Measurements from ENCODE around the gene AUTS2.
"Not testable (repeated sequence)": the region's sequence is repeated elsewhere in the genome, so short reads cannot be mapped to it uniquely, and the experiment has no call there.

Gene AUTS2

GRCh38 chr7:70364393-70364792, 766.1 kb downstream of the AUTS2 start:
- not testable (repeated sequence) for DNase-seq

GRCh38 chr7:70371652-70372051, 773.4 kb downstream of the AUTS2 start:
- DNase-seq: no peak

GRCh38 chr7:70372768-70373515, 774.7 kb downstream of the AUTS2 start:
- DNase-seq: no peak

GRCh38 chr7:70374772-70375533, 776.7 kb downstream of the AUTS2 start:
- no peak for DNase-seq

- DNase-seq: no peak
These were observed 778.3 kb downstream of the AUTS2 start for GRCh38 chr7:70376561-70377031.

- DNase-seq: no peak
These were observed 779.7 kb downstream of the AUTS2 start for GRCh38 chr7:70377957-70378356.

GRCh38 chr7:70379210-70379609, 780.9 kb downstream of the AUTS2 start:
- DNase-seq: no peak

- no peak for DNase-seq
These were observed 782.2 kb downstream of the AUTS2 start for GRCh38 chr7:70380421-70381015.

- DNase-seq: no peak
These were observed 784.9 kb downstream of the AUTS2 start for GRCh38 chr7:70383066-70383782.

- DNase-seq: no peak
These were observed 785.7 kb downstream of the AUTS2 start for GRCh38 chr7:70384024-70384423.

GRCh38 chr7:70384891-70385290, 786.6 kb downstream of the AUTS2 start:
- DNase-seq: no peak

- DNase-seq: no peak
These were observed 788.9 kb downstream of the AUTS2 start for GRCh38 chr7:70387217-70387616.

- no peak for DNase-seq
These were observed 791.4 kb downstream of the AUTS2 start for GRCh38 chr7:70389531-70390151.

GRCh38 chr7:70390251-70390650, 792.0 kb downstream of the AUTS2 start:
- DNase-seq: no peak

- no peak for DNase-seq
These were observed 794.1 kb downstream of the AUTS2 start for GRCh38 chr7:70392256-70392876.

- DNase-seq: no peak
These were observed 794.7 kb downstream of the AUTS2 start for GRCh38 chr7:70392877-70393435.

GRCh38 chr7:70393956-70394355, 795.7 kb downstream of the AUTS2 start:
- no peak for DNase-seq

- DNase-seq: no peak
These were observed 802.6 kb downstream of the AUTS2 start for GRCh38 chr7:70400829-70401380.

- DNase-seq: no peak
These were observed 803.8 kb downstream of the AUTS2 start for GRCh38 chr7:70402069-70402468.

- no peak for DNase-seq
These were observed 807.0 kb downstream of the AUTS2 start for GRCh38 chr7:70405241-70405640.

- no peak for DNase-seq
These were observed 808.1 kb downstream of the AUTS2 start for GRCh38 chr7:70406186-70406949.
